B cell (primary cell): ENCODE results near the gene SPTBN1. TPM values are rescaled to one million over a fixed set of nuclear protein-coding genes. Genes with fewer than 3 reads are reported as not detected.

Experiments
- ATAC-seq: fragments of 200-7000 bp; cut with Tn5 transposase; one replicate; pipeline ENCODE4 v1.10.0; 2021; ENCODE audit warnings: low read depth, mild to moderate bottlenecking, moderate number of reproducible peaks, moderate library complexity
- CTCF ChIA-PET: fragments of 350-600 bp; sonication (Branson Sonifier 250); formaldehyde crosslinking; loops from one replicate; lab custom pipeline; 2021; ENCODE audit warnings: antibody characterized with exemption, inconsistent platforms; lab: Charles Lee
- POLR2A ChIA-PET: fragments of 350-600 bp; sonication (Branson Sonifier 250); formaldehyde crosslinking; loops from one replicate; lab custom pipeline; 2021; ENCODE audit warnings: antibody characterized with exemption; lab: Charles Lee
- DNase-seq: peaks from one replicate; pipeline ENCODE4 v3.0.0; 2013
- H2AFZ ChIP-seq: 2 replicates; pipeline ENCODE4 v1.6.1; 2012; ENCODE audit warnings: mild to moderate bottlenecking, low read depth, low read length; ENCODE audit not compliant: insufficient read depth, poor library complexity, severe bottlenecking
- H3K27ac ChIP-seq, 2 donors: 1 replicate in 1 of 2; 2 replicates in 1 of 2; pipeline ENCODE4 v1.5.1; 2012 to 2013; ENCODE audit warnings: low read length in 2 of 2, mild to moderate bottlenecking in 2 of 2, moderate library complexity in 1 of 2
- H3K27me3 ChIP-seq, 4 experiments: fragments of 200-600 bp in 1 of 4; sonication (generic) in 1 of 4; replicated peaks in 1 of 4; 1 replicate in 2 of 4; 2 replicates in 2 of 4; pipeline versions ENCODE4 v1.6.1 to v1.7.0; 2013 to 2016; ENCODE audit warnings: low read length in 3 of 4, mild to moderate bottlenecking in 2 of 4, mixed read lengths in 1 of 4, moderate library complexity in 1 of 4; ENCODE audit not compliant: insufficient read depth in 4 of 4, control insufficient read depth in 3 of 4; ENCODE audit errors: control extremely low read depth in 1 of 4
- H3K36me3 ChIP-seq, 2 experiments: replicated peaks in 1 of 2; 1 replicate in 1 of 2; 2 replicates in 1 of 2; pipeline versions ENCODE4 v1.6.1 to v1.7.1; 2013; ENCODE audit warnings: low read length in 1 of 2; ENCODE audit not compliant: insufficient read depth in 2 of 2, control insufficient read depth in 1 of 2; ENCODE audit errors: control extremely low read depth in 1 of 2, extremely low read depth in 1 of 2
- H3K4me1 ChIP-seq, 2 donors: fragments of 200-600 bp in 1 of 2; sonication (generic) in 1 of 2; 1 replicate in 1 of 2; 2 replicates in 1 of 2; pipeline versions ENCODE4 v1.5.1 to v1.6.1; 2013 to 2017; ENCODE audit warnings: low read length in 2 of 2; ENCODE audit not compliant: control insufficient read depth in 2 of 2, insufficient read depth in 2 of 2
- H3K4me2 ChIP-seq: replicated peaks from 2 replicates; pipeline ENCODE3; 2012; ENCODE audit warnings: mild to moderate bottlenecking, low read depth, low read length; ENCODE audit not compliant: poor library complexity, severe bottlenecking
- H3K4me3 ChIP-seq, 5 experiments: fragments of 200-600 bp in 1 of 5; sonication (generic) in 1 of 5; 1 replicate in 3 of 5; 2 replicates in 2 of 5; pipeline versions ENCODE4 v1.5.1 to v1.7.0; 2011 to 2016; ENCODE audit warnings: low read length in 4 of 5, mild to moderate bottlenecking in 4 of 5, low read depth in 2 of 5, control low read depth in 1 of 5, moderate library complexity in 1 of 5; ENCODE audit not compliant: insufficient read depth in 1 of 5; ENCODE audit errors: control extremely low read depth in 1 of 5, extremely low read depth in 1 of 5
- H3K79me2 ChIP-seq: fragments of 200-600 bp; sonication (generic); one replicate; pipeline ENCODE4 v1.6.0; 2016; ENCODE audit warnings: low read length; ENCODE audit not compliant: control insufficient read depth, insufficient read depth
- H3K9ac ChIP-seq: fragments of 200-600 bp; sonication (generic); 2 replicates; pipeline ENCODE4 v1.6.1; 2017; ENCODE audit warnings: mild to moderate bottlenecking, low read length, moderate library complexity
- H3K9me3 ChIP-seq, 3 donors: one replicate each; pipeline versions ENCODE4 v1.6.1 to v1.7.1; 2013; ENCODE audit warnings: low read length in 2 of 3; ENCODE audit not compliant: control insufficient read depth in 2 of 3, insufficient read depth in 1 of 3; ENCODE audit errors: control extremely low read depth in 1 of 3
- H4K20me1 ChIP-seq: 2 replicates; pipeline ENCODE4 v1.6.0; 2012; ENCODE audit warnings: mild to moderate bottlenecking, low read length; ENCODE audit not compliant: insufficient read depth, control insufficient read depth, poor library complexity, severe bottlenecking
- H3K27ac Mint-ChIP-seq: one replicate; pipeline ENCODE4 v1.8.0; 2021; ENCODE audit warnings: mixed read lengths
- H3K27me3 Mint-ChIP-seq: one replicate; pipeline ENCODE4 v1.8.0; 2021; ENCODE audit warnings: mixed read lengths
- H3K4me1 Mint-ChIP-seq: one replicate; pipeline ENCODE4 v1.8.0; 2021; ENCODE audit warnings: mixed read lengths
- H3K4me3 Mint-ChIP-seq: one replicate; pipeline ENCODE4 v1.8.0; 2021; ENCODE audit warnings: mixed read lengths
- H3K9me3 Mint-ChIP-seq: one replicate; pipeline ENCODE4 v1.8.0; 2022; ENCODE audit warnings: mixed read lengths; ENCODE audit not compliant: insufficient read depth
- CTCF ChIP-seq: fragments of 200-600 bp; IDR thresholded peaks from one replicate; pipeline ENCODE4 v1.8.0; 2022; ENCODE audit warnings: antibody characterized with exemption, mild to moderate bottlenecking
- EZH2 ChIP-seq: IDR thresholded peaks from 2 replicates; pipeline ENCODE4 v1.6.1; 2012; ENCODE audit warnings: borderline replicate concordance, low read depth, mild to moderate bottlenecking, moderate library complexity, low read length; ENCODE audit not compliant: insufficient read depth, poor library complexity, severe bottlenecking
- WGBS: methylation state at CpG from one replicate; pipeline ENCODE4 v1.1.5; 2013; ENCODE audit warnings: missing lambda C conversion rate; ENCODE audit not compliant: insufficient coverage; 5-methylcytosine and 5-hydroxymethylcytosine counted together
- intact Hi-C: fragments of 100-400 bp; cut with micrococcal nuclease; formaldehyde crosslinking; loops from one replicate; pipeline ENCODE4 v1.10.0; 2022
- polyA plus RNA-seq: library from polyadenylated mRNA; depleted of rRNA; stranded (reverse); fragments of >200 nt; gene quantifications from 2 replicates; pipeline ENCODE4 v1.2.3, GENCODE V29; 2012
- total RNA-seq, 2 donors: library from RNA; stranded (reverse); fragments of 120-200 nt in 1 of 2; gene quantifications; 1 replicate in 1 of 2; 2 replicates in 1 of 2; pipeline versions ENCODE4 v1.2.3 to v1.2.4, GENCODE V29; 2013 to 2022

Gene SPTBN1
- total and polyA plus RNA-seq, 2 donors (not counting 1 experiment from before 2014, with no cell fraction given): 43.7 to 144 TPM

- DNase-seq (no peak), ATAC-seq (no peak)
- Mint-ChIP-seq H3K9me3 (no peaks in the 10 kb centered on the region), H3K27ac (peak overlapping the region; percentile 38), H3K27me3 (no peaks in the 10 kb centered on the region), H3K4me1 (peaks cover 66% of the 10 kb centered on the region), H3K4me3 (no peak overlapping the region)
- peaks cover 9 to 30% of the 10 kb centered on the region in 2 experiments for H3K36me3 ChIP-seq
- intact Hi-C loops: no loop called here
- no peak overlapping the region for H3K4me3 ChIP-seq
- peaks cover 92% of the 10 kb centered on the region for H3K79me2 ChIP-seq
- H3K9ac ChIP-seq: no peak overlapping the region
- peaks cover 21 to 33% of the 10 kb centered on the region in 2 donors for H3K4me1 ChIP-seq
- H3K27ac ChIP-seq: no peak overlapping the region
- H4K20me1 ChIP-seq: peaks cover 83% of the 10 kb centered on the region
- ChIA-PET POLR2A (no interaction called here), CTCF (interaction anchor here (1.0 to 1.2 kb wide), 3 partner anchors 9 to 87 kb away, joined by 3 to 4 read pairs (median 3); no protein-coding TSS in a partner anchor)
- no peak for TF ChIP-seq CTCF
- TF ChIP-seq EZH2: no peak
- H3K4me2 ChIP-seq: no peak overlapping the region
- H2AFZ ChIP-seq: no peak overlapping the region
- no peaks in the 10 kb centered on the region for H3K9me3 ChIP-seq
- 100% methylated on average over 2 of the region's 3 CpGs for WGBS
- no peaks in the 10 kb centered on the region for H3K27me3 ChIP-seq
These were observed 153.5 kb downstream of the SPTBN1 start for GRCh38 chr2:54609647-54610046.

GRCh38 chr2:54610700-54611099 is 154.6 kb downstream of the SPTBN1 start:
- intact Hi-C loops: no loop called here
- H3K27me3 ChIP-seq: no peaks in the 10 kb centered on the region
- CTCF ChIA-PET: interaction anchor here (1.2 kb wide), 2 partner anchors 8 to 74 kb away, joined by 3 read pairs; no protein-coding TSS in a partner anchor
- no peak overlapping the region for H3K4me3 ChIP-seq
- no peak overlapping the region for H3K27ac ChIP-seq
- Mint-ChIP-seq H3K9me3 (no peaks in the 10 kb centered on the region), H3K27me3 (no peaks in the 10 kb centered on the region), H3K27ac (peak overlapping the region; percentile 0), H3K4me1 (peaks cover 55% of the 10 kb centered on the region), H3K4me3 (no peak overlapping the region)
- peaks cover 11 to 22% of the 10 kb centered on the region in 2 donors for H3K4me1 ChIP-seq
- no CpG with 5 or more reads among the region's 1 CpG for WGBS
- POLR2A ChIA-PET: no interaction called here
- H3K79me2 ChIP-seq: peaks cover 92% of the 10 kb centered on the region
- no peak overlapping the region for H2AFZ ChIP-seq
- H3K36me3 ChIP-seq: peaks cover 16 to 40% of the 10 kb centered on the region in 2 experiments
- no peaks in the 10 kb centered on the region for H3K9me3 ChIP-seq
- no peak for TF ChIP-seq EZH2
- TF ChIP-seq CTCF: no peak
- DNase-seq (no peak), ATAC-seq (no peak)
- peaks cover 72% of the 10 kb centered on the region for H4K20me1 ChIP-seq
- no peak overlapping the region for H3K9ac ChIP-seq
- H3K4me2 ChIP-seq: no peak overlapping the region
